ENCODE measurements around the gene ROS1. TPM values are rescaled to one million over a fixed set of nuclear protein-coding genes. Genes with fewer than 3 reads are reported as not detected.
"Not testable (repeated sequence)": the region's sequence is repeated elsewhere in the genome, so short reads cannot be mapped to it uniquely, and the experiment has no call there.

The ROS1 gene
- 0.15 TPM for total RNA-seq

GRCh38 chr6:117425431-117426153 lies at the start of gene ROS1:
ROS1 (minus strand) TSS chr6:117425942; CDS start chr6:117425656, 286 bp downstream.
- ATAC-seq: no peak
- DNase-seq (ENCODE audit: low spot score): no peak

- ATAC-seq: no peak
- DNase-seq (ENCODE audit: low spot score): no peak
These were observed 47.7 kb upstream of the ROS1 start for GRCh38 chr6:117473401-117473800.

- ATAC-seq (no peak), DNase-seq (ENCODE audit: low spot score) (no peak)
These were observed 46.9 kb upstream of the ROS1 start for GRCh38 chr6:117472667-117473066.

GRCh38 chr6:117469791-117470190 lies 44.0 kb upstream of the ROS1 start:
- ATAC-seq (no peak), DNase-seq (ENCODE audit: low spot score) (no peak)

- ATAC-seq (no peak), DNase-seq (ENCODE audit: low spot score) (no peak)
These were observed 43.6 kb upstream of the ROS1 start for GRCh38 chr6:117469356-117469755.

- not testable (repeated sequence) for DNase-seq (ENCODE audit: low spot score); ATAC-seq
These were observed 42.8 kb upstream of the ROS1 start for GRCh38 chr6:117468527-117468926.

- ATAC-seq: no peak
These were observed 42.1 kb upstream of the ROS1 start for GRCh38 chr6:117467876-117468275.

GRCh38 chr6:117465691-117466090 lies 39.9 kb upstream of the ROS1 start:
- DNase-seq (ENCODE audit: low spot score) (no peak), ATAC-seq (no peak)

More at GRCh38 chr6:117467876-117468275, 42.1 kb upstream of the ROS1 start:
- DNase-seq (ENCODE audit: low spot score): no peak

- DNase-seq (ENCODE audit: low spot score): no peak
These were observed 39.0 kb upstream of the ROS1 start for GRCh38 chr6:117464700-117465099.

GRCh38 chr6:117463762-117464665 lies 38.3 kb upstream of the ROS1 start:
- DNase-seq (ENCODE audit: low spot score): no peak

More at GRCh38 chr6:117464700-117465099, 39.0 kb upstream of the ROS1 start:
- ATAC-seq: no peak

GRCh38 chr6:117459204-117459944 lies 33.6 kb upstream of the ROS1 start:
- DNase-seq (ENCODE audit: low spot score): no peak
- no peak for ATAC-seq

More at GRCh38 chr6:117463762-117464665, 38.3 kb upstream of the ROS1 start:
- no peak for ATAC-seq

- no peak for DNase-seq (ENCODE audit: low spot score)
- ATAC-seq: no peak
These were observed 31.3 kb upstream of the ROS1 start for GRCh38 chr6:117456998-117457397.

- no peak for DNase-seq (ENCODE audit: low spot score)
These were observed 30.5 kb upstream of the ROS1 start for GRCh38 chr6:117456250-117456649.

GRCh38 chr6:117451671-117452070 lies 25.9 kb upstream of the ROS1 start:
- ATAC-seq (peak; percentile 22), DNase-seq (ENCODE audit: low spot score) (no peak)

More at GRCh38 chr6:117456250-117456649, 30.5 kb upstream of the ROS1 start:
- ATAC-seq: no peak

- ATAC-seq (peak; percentile 74), DNase-seq (ENCODE audit: low spot score) (peak; percentile 48)
These were observed 24.1 kb upstream of the ROS1 start for GRCh38 chr6:117449549-117450439.

GRCh38 chr6:117448732-117449485 lies 23.2 kb upstream of the ROS1 start:
- DNase-seq (ENCODE audit: low spot score) (no peak), ATAC-seq (no peak)

- no peak for DNase-seq (ENCODE audit: low spot score)
- no peak for ATAC-seq
These were observed 22.3 kb upstream of the ROS1 start for GRCh38 chr6:117448011-117448410.

- DNase-seq (ENCODE audit: low spot score) (no peak), ATAC-seq (no peak)
These were observed 21.1 kb upstream of the ROS1 start for GRCh38 chr6:117446861-117447260.

GRCh38 chr6:117444600-117444999 lies 18.9 kb upstream of the ROS1 start:
- ATAC-seq (no peak), DNase-seq (ENCODE audit: low spot score) (no peak)

Data from left lobe of liver (tissue), 2 donors.